Measurements from ENCODE around the gene SYNE1.
"Not testable (repeated sequence)": the region's sequence is repeated elsewhere in the genome, so short reads cannot be mapped to it uniquely, and the experiment has no call there.

Gene SYNE1

GRCh38 chr6:152087701-152088100 lies 549.5 kb downstream of the SYNE1 start:
- TF ChIP-seq ZNF274 (IDR thresholded peaks at IDR 0.05; ENCODE audit: low read depth, low read length): no peak
- H3K4me3 ChIP-seq (ENCODE audit: low read length): no peak overlapping the region

- TF ChIP-seq ZNF274 (IDR thresholded peaks at IDR 0.05; ENCODE audit: low read depth, low read length): no peak
- no peak overlapping the region for H3K4me3 ChIP-seq (ENCODE audit: low read length)
Observed at GRCh38 chr6:152087096-152087495, 550.1 kb downstream of the SYNE1 start.

GRCh38 chr6:152086223-152086873 lies 550.8 kb downstream of the SYNE1 start:
- TF ChIP-seq ZNF274 (IDR thresholded peaks at IDR 0.05; ENCODE audit: low read depth, low read length): no peak
- H3K4me3 ChIP-seq (ENCODE audit: low read length): no peak overlapping the region

- TF ChIP-seq ZNF274 (IDR thresholded peaks at IDR 0.05; ENCODE audit: low read depth, low read length): no peak
- H3K4me3 ChIP-seq (ENCODE audit: low read length): no peak overlapping the region
Observed at GRCh38 chr6:152085451-152085921, 551.7 kb downstream of the SYNE1 start.

GRCh38 chr6:152078804-152079203 lies 558.4 kb downstream of the SYNE1 start:
- TF ChIP-seq ZNF274 (IDR thresholded peaks at IDR 0.05; ENCODE audit: low read depth, low read length): no peak
- H3K4me3 ChIP-seq (ENCODE audit: low read length): no peak overlapping the region

- TF ChIP-seq ZNF274 (IDR thresholded peaks at IDR 0.05; ENCODE audit: low read depth, low read length): no peak
- no peak overlapping the region for H3K4me3 ChIP-seq (ENCODE audit: low read length)
Observed at GRCh38 chr6:152078001-152078400, 559.2 kb downstream of the SYNE1 start.

- H3K4me3 ChIP-seq (ENCODE audit: low read length): not testable (repeated sequence)
Observed at GRCh38 chr6:152076242-152076641, 560.9 kb downstream of the SYNE1 start.

GRCh38 chr6:152071843-152072242 lies 565.3 kb downstream of the SYNE1 start:
- H3K4me3 ChIP-seq (ENCODE audit: low read length): no peak overlapping the region
- TF ChIP-seq ZNF274 (IDR thresholded peaks at IDR 0.05; ENCODE audit: low read depth, low read length): no peak

Data from GM08714 (cell line).